GM21529 (cell line): ENCODE measurements around the gene C16orf78.

Experiments used
- ATAC-seq: cut with Tn5 transposase; IDR thresholded peaks from one replicate; pipeline ENCODE4 v1.9.1; 2021; ENCODE audit not compliant: unreplicated experiment

The C16orf78 gene

DNA sequence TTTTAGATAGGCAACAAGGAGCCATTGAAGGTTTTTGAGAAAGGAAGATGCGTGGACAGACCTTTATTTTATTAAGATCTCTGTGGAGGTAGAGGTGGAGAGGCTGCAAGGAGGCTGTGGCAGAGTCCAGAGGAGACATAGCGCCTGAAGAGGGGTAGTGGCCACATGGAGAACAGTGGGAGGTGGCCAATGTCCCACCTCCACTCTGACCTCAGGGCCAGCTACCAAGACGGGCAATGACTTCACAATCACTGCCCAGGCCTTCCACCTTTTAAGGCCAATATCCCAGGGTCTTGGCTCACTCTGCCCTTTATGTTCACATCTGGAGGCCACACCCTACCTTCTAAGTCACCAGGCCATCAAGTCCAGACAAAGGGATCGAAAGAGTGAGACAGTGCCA is at the start of gene C16orf78:
TSS of gene C16orf78 (plus strand) at position 301 of the 400 bp plus-strand sequence. CDS start 136 bp downstream, outside the sequence.
- no peak for ATAC-seq

GRCh38 chr16:49324703-49325102 is 48.9 kb upstream of the C16orf78 start:
- ATAC-seq, result no peak

- no peak for ATAC-seq
These were observed 46.1 kb upstream of the C16orf78 start for GRCh38 chr16:49327466-49327865.

GRCh38 chr16:49328325-49328724 is 45.3 kb upstream of the C16orf78 start:
- no peak for ATAC-seq

DNA sequence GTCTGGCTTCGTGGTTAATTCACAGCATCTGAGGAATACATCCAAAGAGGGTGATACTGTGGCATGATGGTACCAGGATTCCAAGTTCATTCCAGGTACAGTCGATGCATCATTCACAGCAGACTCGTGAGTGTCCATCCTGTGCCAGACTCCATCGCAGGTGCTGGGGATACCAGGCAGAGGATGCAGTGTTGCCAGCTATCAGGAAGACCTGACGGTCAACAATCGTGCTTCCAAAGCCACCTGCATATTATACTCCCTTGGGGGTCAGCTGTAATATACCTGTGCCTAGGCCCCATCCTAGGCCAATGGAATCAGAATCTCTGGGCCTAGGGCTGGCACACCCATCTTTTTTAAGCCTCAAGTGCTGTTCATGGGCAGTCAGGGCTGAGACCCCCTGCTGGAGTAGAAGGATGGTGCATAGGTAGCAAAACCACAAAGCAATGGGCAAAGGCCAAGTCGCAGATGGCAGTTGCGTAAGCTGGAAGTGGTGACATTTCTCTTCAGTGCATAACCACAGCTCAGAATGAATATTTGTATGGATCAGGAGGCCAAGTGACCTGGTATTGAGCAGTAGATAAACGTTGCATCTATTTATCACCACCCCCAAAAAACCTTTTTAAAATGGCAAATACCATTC is 42.9 kb upstream of the C16orf78 start:
- no peak for ATAC-seq

DNA sequence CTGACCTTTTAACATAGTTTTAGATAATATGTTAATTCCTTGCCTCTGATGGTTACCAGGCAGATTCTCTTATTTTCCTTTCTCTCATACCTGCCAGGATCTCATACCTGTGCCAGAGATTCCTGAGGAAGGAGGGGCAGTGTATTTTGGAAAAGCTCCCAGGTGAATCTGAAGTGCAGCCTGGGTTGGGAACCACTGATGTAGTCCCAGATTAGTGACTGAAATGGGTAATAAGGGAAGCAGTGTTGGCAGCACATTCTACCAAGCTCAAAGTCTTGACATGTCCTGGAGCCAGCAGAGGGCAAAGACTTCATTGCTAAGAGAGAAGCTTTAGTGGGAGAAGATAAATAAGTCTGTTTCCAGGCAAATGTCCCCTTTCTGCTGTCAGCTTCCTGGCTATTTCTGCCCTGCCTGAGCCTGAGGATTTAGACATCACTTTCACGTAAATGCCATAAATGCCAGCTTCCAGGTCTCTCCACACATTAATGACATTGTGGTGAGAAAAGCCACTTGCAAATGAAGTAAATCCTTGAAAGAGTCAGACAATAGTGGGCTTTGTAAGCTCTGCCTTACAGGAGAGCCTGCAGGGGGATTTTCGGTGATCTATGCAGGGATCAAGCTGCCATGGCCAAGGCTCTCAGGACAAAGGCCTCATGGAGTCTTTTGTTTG is 40.9 kb upstream of the C16orf78 start:
- no peak for ATAC-seq

DNA sequence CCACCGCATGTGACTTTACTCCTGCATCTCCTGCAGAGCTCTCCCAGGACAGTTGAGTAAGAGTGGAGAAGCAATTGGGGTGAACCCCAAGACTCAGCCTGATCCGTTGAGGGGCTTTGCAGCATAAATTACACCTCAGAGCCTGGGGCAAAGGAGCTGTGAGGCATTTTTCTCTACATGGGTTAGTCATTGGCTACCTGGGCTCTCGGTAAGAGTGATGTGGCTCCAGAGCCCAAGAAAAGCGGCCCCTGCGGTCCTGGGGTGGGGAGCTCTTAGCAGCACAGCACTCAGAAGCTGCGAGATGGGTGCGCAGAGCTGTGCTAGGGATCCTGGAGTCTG is 40.4 kb upstream of the C16orf78 start:
- ATAC-seq, result no peak

DNA sequence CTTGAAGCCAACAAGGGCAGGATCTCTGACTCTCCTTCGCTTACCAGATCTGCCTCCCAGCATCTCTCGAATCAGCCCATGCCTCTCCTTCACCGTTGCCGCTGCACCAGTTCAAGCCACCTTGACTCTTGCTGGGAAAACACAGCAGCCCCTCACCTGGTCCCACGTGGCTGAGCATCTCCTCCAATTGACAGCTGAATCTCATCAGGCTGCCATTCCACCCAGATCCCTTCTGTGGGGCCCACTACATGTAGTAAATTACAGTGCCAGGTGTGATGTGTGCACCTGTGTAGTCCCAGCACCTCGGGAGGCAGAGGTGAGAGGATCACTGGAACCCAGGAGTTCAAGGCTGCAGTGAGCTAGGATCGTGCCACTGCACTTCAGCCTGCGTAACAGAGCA is 37.8 kb upstream of the C16orf78 start:
- no peak for ATAC-seq

DNA sequence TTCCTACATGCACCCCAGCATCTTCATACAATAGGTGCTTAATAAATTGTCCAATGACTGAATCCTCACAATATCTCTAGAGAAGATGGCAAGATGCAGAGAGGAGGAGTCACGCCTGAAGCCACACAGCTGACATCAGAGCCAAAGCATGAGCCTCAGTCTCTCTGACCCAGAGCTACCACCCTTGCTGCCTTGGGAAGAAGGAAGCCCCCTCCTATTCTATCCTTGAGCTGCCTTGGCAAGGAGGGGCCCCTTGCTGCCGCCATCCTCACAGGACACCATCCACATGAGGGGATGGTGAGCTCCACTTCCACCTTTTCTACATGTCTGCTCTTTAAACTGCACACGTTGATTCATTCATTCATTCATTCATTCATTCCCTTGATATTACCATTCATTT is 37.0 kb upstream of the C16orf78 start:
- ATAC-seq, result no peak

- ATAC-seq, result no peak
These were observed 35.7 kb upstream of the C16orf78 start for GRCh38 chr16:49337814-49338350.

DNA sequence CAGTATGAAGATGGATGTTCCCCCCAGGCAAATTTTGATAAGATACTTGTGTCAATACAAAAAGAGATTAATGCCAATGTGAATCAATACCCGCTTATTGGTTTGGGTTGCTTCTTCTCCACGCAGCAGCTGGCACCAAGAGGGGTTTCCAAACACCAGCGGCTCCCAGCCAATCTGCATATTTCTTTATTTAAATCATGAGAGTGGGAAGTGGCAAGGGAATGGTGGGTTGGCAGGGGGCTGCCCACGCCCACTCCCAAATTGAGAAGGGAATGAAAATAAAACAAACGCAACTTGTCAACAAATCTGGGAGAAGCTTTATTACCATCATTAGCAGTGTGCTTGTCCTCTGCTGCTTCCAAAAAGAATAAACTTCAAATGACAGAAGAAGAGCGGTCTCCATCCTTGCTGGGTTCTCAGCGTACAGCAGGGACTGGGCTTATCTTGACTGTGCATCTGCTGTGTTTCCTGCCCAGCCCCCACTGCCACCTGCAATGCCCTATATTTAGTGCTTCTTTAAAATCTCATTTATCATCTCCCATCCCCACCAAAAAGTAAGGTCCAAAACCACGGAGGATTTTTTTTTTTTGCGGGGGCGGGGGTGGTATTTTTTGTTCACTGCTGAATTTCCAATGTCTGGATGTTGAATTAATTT is 34.9 kb upstream of the C16orf78 start:
- no peak for ATAC-seq

DNA sequence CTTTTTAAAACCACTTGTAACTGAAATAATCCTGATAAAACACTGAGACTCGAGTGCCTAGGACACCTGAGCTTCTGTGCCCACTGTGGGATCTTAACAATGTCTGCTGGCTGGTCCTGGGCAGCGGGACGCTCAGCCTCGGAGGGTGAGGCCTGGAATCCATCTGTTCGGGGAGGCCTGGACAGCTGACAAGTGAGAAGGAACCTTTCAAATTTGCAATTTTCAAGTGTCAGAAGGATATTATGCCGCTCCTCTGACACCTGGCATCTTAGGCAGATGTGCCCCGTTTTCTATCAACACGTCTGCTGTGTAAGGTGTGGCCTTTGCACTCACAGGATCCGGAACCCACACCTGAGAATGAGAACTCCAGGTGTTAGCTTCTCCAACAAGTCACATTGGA is 33.1 kb upstream of the C16orf78 start:
- no peak for ATAC-seq

DNA sequence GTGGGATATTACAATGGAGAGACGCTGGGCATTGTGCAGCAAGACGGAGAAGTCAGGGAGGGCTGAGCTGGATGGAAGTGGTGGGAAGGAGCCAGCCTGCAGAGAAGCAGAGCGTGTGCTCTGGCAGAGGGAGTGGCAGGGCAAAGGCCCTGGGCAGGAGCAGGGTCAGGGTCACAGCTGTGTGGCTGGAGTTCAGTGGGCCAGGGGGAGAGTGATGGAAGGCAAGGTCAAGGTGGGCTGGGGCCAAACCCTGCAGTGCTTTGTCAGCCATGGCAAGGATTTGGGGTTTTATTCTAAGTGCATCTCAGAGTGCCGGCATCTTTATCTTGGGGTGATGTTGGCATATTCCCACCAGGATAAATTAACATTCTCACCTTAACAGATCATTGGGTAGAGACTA is 31.9 kb upstream of the C16orf78 start:
- no peak for ATAC-seq

GRCh38 chr16:49342336-49343265 is 31.0 kb upstream of the C16orf78 start:
- ATAC-seq, result no peak

- no peak for ATAC-seq
These were observed 30.3 kb upstream of the C16orf78 start for GRCh38 chr16:49343291-49343690.

DNA sequence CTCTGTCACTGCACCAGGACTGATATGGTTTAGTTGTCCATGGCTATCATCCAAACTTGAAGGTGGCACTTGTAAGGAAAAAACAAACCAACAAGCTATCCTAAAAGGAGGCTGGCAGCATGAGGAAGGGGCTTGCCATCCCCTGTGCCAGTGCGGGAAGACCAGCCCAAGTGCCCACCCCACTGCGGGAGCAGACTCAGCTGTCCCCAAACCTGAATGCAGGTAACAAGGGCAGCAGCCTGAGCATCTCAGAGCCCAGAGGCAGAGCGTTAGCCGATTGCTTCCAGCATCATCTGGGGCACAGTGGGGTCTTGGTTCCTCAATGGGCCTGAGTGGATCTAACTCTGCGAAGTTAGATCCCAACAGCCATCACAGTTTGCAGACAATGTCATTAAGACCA is 29.2 kb upstream of the C16orf78 start:
- ATAC-seq, result no peak

DNA sequence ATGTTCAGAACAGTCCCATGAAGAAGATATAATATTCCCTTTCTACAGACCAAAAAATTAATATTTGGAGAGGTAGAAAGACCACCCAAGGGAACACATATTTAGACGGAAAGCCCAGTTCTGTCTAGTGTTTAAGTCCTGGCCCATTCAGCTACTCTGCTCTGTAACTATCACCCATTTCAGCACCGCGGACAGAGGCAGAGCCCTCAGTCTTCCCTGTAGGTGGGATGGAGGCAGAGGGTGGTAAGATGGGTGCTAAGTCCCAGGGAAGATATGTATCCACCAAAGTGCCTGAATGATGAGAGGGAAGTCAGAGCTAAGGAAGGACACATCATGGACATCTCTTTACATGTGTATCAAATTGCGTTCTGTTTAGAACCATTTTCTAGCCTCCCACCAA is 27.8 kb upstream of the C16orf78 start:
- no peak for ATAC-seq

DNA sequence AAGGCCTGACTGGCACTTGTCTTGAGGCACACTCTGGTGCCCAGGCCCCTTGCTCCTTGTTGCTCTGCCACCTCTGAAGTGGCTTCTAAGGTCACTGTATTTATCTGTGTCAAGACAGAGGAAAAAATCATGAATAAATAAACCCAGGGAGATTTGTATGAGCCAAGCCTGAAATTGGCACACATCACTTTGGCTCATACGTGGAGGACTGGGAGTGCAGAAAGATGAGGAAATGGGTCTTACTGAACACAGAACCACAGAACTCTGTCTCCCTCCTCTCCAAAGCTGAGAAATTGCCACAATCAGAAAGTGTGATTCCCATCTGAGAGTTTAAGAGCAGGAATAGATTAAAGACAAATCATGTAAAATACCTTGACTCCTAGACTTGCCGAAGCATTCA is 27.1 kb upstream of the C16orf78 start:
- ATAC-seq, result no peak

DNA sequence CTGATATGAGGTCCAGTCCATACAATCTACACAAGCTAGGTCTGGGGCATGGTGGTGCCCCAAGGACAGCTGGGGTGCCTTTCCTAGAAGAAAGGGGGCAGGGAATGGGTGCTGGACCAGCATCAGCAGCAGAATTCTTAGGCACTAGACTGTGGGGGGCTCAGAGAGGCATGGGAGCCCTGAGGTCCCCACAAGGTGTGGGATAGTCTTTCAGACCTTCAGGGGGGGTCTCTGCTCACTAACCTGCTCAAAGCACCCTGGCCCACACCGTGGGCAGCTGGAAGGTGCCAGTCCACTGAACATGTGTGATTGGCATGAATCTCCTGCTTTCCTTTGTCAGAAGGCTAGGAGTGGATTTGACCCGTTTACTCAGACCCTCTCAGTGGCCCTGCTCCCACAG is 26.1 kb upstream of the C16orf78 start:
- no peak for ATAC-seq

DNA sequence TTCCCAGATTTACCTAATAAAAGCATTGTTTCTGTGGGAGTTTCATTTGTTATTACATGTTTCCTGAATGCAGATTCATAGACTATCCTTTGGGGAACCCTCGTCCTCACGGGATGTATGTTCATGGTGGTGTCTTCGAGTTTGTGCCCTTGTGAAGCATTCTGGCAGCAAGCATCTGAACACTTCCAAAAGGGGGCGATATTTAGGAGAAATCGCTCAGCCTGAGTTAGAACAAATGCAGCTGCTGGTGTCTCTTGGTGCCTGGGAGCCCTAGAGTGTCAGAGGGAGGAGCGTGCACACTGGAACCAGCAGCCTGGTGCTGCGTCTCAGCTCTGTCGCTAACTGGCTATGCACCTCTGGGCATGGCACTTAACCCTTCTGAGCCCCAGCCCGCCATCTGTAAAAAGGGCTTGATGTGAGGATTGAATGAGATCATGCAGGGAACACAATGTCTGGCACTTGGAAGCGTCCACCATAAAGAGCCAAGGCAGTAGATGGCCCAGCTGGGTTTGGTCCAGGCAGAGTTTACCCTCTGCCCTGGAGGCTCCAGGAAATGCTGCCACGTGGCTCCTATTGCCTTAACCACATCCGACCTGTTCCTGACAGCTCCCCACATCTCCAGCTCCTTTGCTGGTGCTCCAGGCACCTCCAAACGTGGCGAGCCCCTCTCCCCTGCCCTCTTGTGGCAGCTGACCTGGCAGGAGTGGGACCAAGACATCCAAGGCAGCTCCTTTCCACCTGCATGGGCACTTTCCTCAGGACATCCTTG is 25.0 kb upstream of the C16orf78 start:
- no peak for ATAC-seq
